Choroid plexus epithelial cell (primary cell): ENCODE data around the gene CCDC97.
A peak's percentile ranks its signal among the peaks of the same experiment; 100 is the strongest.

Experiments
- DNase-seq: peaks from one replicate; pipeline ENCODE4 v3.0.0-alpha.2; 2010; ENCODE audit warnings: low read depth
- H3K4me3 ChIP-seq: 2 replicates; pipeline ENCODE4 v1.5.1; 2011; ENCODE audit warnings: low read depth, mild to moderate bottlenecking, control low read depth, low read length, moderate library complexity
- CTCF ChIP-seq: conservative IDR thresholded peaks from 2 replicates; pipeline ENCODE4 v1.5.1; 2011; ENCODE audit warnings: low read depth, mild to moderate bottlenecking, control low read depth, inconsistent platforms, low read length, moderate library complexity

CCDC97 gene

GRCh38 chr19:41325640-41325946, 15.6 kb downstream of the CCDC97 start:
- no peak for TF ChIP-seq CTCF

GRCh38 chr19:41325947-41326706, 16.2 kb downstream of the CCDC97 start:
- DNase-seq = peak; percentile 84
- peak overlapping the region; percentile 29 for H3K4me3 ChIP-seq

More at GRCh38 chr19:41325640-41325946, 15.6 kb downstream of the CCDC97 start:
- H3K4me3 ChIP-seq = peak overlapping the region; percentile 29
- DNase-seq = no peak

GRCh38 chr19:41327076-41327575, 17.2 kb downstream of the CCDC97 start:
- TF ChIP-seq CTCF = no peak
- H3K4me3 ChIP-seq = no peak overlapping the region
- DNase-seq = peak; percentile 33

More at GRCh38 chr19:41325947-41326706, 16.2 kb downstream of the CCDC97 start:
- no peak for TF ChIP-seq CTCF

- no peak for TF ChIP-seq CTCF
- H3K4me3 ChIP-seq = peak overlapping the region; percentile 23
- peak; percentile 38 for DNase-seq
Measured at GRCh38 chr19:41327576-41328156, 17.7 kb downstream of the CCDC97 start.

GRCh38 chr19:41328157-41328841, 18.3 kb downstream of the CCDC97 start:
- H3K4me3 ChIP-seq = no peak overlapping the region
- TF ChIP-seq CTCF = no peak
- DNase-seq = peak; percentile 44

- TF ChIP-seq CTCF = no peak
- DNase-seq = no peak
- H3K4me3 ChIP-seq = no peak overlapping the region
Measured at GRCh38 chr19:41328842-41329225, 18.9 kb downstream of the CCDC97 start.
